Astrocyte of the spinal cord (primary cell): Measurements from ENCODE around the gene CAMTA1.

Experiments
- DNase-seq: peaks from one replicate; pipeline ENCODE4 v3.0.0; 2011; ENCODE audit warnings: low read depth, low spot score
- H3K4me3 ChIP-seq: 2 replicates; pipeline ENCODE4 v1.5.1; 2011; ENCODE audit warnings: low read depth, mild to moderate bottlenecking, low read length, moderate library complexity
- in situ Hi-C: cut with HindIII; loops from 2 replicates; pipeline ENCODE4 v1.10.0; 2017; ENCODE audit warnings: low sequenced_read_pairs
- TF ChIP-seq, protein P1 (sequence below): IDR thresholded peaks from 2 replicates; pipeline ENCODE4 v1.5.1; 2012; ENCODE audit warnings: low read depth, mild to moderate bottlenecking, low read length, inconsistent platforms

Gene CAMTA1

DNA sequence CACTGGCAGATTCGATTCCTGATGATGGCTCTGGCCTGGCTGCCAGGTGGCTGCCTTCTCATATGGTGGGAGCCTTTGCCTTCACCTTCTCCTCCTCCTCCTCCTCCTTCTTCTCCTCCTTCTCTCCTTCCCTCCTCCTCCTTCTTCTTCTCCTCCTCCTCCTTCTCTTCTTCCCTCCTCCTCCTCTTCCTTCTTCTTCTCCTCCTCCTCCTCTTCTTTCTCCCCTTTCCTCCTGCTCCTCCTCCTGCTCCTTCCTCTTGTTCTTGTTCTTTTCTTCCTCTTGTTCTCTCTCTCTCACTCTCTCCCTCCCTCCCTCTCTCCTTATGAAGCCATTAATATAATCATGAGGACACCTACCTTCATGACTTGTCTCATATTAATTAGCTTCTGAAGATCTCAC, 278.7 kb downstream of the CAMTA1 start:
- no peak overlapping the region for H3K4me3 ChIP-seq
- TF ChIP-seq, protein P1, sequence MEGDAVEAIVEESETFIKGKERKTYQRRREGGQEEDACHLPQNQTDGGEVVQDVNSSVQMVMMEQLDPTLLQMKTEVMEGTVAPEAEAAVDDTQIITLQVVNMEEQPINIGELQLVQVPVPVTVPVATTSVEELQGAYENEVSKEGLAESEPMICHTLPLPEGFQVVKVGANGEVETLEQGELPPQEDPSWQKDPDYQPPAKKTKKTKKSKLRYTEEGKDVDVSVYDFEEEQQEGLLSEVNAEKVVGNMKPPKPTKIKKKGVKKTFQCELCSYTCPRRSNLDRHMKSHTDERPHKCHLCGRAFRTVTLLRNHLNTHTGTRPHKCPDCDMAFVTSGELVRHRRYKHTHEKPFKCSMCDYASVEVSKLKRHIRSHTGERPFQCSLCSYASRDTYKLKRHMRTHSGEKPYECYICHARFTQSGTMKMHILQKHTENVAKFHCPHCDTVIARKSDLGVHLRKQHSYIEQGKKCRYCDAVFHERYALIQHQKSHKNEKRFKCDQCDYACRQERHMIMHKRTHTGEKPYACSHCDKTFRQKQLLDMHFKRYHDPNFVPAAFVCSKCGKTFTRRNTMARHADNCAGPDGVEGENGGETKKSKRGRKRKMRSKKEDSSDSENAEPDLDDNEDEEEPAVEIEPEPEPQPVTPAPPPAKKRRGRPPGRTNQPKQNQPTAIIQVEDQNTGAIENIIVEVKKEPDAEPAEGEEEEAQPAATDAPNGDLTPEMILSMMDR: no peak
- in situ Hi-C loops: no loop called here
- DNase-seq: no peak

DNA sequence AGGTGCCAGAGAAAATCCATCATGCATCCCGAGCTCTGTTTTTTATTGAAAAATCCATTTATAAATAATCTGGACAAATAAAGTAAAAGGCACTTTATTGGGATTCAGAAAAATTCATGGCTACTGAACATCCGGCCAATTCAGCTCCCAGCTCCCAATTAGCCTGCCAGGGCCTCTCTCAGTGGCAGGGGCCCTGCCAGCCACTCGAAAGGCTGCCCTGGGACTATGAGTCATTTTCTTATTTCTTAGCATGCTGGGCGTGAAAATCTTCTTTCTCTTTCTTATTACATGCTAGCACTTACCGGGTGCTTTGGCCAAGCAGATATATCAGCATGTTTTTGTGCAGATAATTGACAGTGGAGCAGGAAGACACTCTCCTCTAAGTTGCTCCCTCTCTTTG, 283.3 kb downstream of the CAMTA1 start:
- in situ Hi-C loops: no loop called here
- H3K4me3 ChIP-seq: no peak overlapping the region
- TF ChIP-seq, protein P1: no peak
- DNase-seq: no peak

DNA sequence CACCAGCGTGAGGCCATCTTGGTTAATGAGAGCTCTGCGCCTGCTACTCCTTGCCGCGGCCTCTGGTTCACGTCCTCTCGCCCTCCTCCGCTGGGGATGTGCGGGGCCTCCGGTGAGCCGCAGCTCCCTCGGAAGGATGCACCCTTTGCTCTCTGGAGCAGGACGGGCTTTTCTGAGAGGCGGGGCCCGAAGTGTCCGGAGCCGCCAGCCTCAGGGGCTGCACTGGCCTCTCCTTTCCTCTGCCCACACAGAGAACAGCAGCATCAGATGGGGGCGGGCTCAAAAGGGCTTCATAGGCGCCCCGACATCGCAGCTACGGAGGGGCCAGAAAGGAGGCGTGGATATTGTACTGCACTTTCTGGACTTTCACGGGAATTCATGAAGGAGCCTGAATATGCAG, 284.7 kb downstream of the CAMTA1 start:
- in situ Hi-C loops: no loop called here
- no peak for DNase-seq
- H3K4me3 ChIP-seq: peak overlapping the region; percentile 28
- TF ChIP-seq, protein P1: no peak

DNA sequence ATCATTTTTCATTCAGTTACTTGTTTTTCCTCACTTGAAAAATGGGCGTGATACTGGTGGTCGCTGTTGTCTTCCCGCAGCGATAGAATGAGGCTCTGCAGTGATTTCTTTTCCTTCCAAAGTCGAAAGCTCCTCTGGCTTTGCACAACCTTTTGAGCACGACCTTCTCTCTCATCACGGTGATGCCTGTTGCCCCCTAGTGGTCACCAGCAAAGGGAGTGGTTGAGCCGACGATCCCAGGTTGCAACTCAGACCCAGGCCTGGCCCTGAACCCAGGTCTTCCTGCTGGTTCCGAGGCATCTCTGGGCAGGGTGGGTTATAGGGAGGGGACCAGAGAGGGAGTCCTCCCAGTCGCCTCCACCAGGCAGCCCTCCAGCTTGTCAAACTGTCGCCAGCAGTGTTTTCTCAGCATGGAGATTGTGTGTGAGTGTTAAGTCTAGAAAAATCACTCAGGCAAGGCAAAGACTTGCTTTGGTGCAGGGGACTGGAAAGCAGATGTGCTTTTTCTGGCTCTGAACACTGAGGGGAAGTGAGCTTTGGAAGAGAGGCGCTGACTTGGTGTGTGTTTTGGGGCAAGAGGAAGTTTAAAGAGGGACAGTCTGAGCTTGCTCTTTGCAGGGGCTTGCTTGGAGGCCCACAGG, 285.3 kb downstream of the CAMTA1 start:
- DNase-seq: peak; percentile 63
- in situ Hi-C loops: no loop called here
- TF ChIP-seq, protein P1: peak; percentile 95
- H3K4me3 ChIP-seq: peak overlapping the region; percentile 28

DNA sequence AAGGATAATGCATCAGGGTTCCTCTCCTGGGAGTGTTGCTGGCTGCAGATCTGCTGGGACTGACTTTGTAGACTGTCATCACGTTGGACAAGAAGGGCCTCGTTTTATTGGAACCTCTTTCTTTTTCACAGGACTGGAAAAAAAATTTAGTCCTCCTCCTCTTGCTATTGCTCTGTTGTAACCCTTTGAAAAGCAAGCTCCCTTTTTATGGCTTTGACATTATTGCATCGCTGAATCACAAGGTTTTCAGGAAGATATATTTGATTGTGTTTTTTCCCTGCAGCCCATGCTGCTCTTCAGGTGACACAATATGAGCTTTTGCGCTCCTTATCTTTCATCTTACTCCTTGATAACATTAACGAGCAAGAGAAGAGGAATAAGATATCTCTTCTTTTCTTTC, 290.9 kb downstream of the CAMTA1 start:
- DNase-seq: no peak
- in situ Hi-C loops: no loop called here
- H3K4me3 ChIP-seq: no peak overlapping the region
- TF ChIP-seq, protein P1: no peak

DNA sequence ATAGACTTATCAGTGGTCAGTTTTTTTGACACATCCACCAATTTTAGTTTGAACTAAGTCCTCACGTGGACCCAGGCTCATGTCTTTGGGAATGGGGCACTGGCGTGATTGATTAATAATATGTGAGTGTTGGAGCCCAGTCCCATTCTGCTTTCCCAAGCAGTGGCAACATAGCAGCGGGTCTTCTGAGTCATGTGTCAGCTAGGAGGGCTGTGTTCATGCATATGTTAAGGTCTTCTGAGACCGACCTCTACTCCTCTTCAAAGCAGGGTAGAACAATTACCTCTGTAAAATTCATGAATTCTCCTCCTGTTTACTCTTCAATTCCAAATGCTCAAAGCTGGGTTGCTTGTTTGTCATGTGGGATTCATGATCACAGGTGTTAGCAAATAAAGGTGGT, 291.3 kb downstream of the CAMTA1 start:
- no peak for DNase-seq
- in situ Hi-C loops: no loop called here

More for the DNA sequence above, 291.3 kb downstream of the CAMTA1 start:
- TF ChIP-seq, protein P1: no peak
- H3K4me3 ChIP-seq: no peak overlapping the region
